NOMO-1 (cell line): ENCODE results near the gene ERC1.

ENCODE experiments used
- DNase-seq, 2 experiments: peaks; one replicate each; lab custom pipeline; 2025; ENCODE audit not compliant: unreplicated experiment in 2 of 2; lab: John Stamatoyannopoulos, UW

Gene ERC1

GRCh38 chr12:1463073-1463905 is 472.3 kb downstream of the ERC1 start:
- no peak for DNase-seq

DNA sequence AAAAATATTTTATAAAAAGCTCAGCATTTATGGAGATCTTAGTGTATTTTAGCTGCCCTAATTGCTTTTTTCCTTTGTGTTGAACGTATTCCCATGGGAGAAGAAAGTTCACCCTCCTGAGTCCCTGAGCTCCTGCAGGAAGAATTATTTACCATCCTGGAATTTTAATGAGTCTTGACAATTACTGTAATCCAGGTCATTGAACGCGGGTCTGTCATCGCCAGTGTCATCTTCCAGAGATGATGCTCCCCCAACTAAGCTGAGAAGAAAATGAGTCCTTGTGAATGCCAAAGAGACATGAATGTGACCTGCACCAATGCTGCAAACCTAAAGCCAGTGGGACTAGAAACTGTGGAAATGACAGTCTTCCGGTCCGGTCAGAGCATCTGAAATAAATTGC is 473.9 kb downstream of the ERC1 start:
- DNase-seq, result no peak

DNA sequence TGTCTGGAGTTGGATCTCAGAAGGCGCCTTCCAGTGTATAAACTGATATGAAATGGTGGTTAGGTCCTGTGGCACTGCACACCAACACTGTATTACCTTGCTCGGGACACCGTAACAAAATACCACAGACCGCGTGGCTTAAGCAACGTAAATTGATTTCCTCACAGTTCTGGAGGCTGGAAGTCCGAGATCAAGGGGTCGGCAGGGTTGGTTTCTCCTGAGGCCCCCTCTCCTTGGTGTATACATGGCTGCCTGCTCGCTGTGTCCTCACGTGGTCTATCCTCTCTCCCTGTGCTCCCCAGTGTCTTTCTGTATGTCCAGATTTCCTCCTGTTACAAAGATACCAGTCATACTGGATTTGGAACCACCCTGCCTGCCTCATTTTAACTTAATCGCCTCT is 475.0 kb downstream of the ERC1 start:
- no peak for DNase-seq

GRCh38 chr12:1466481-1467154 is 475.6 kb downstream of the ERC1 start:
- no peak for DNase-seq

GRCh38 chr12:1467710-1468109 is 476.7 kb downstream of the ERC1 start:
- DNase-seq, result no peak

- no peak for DNase-seq
Observed at GRCh38 chr12:1469070-1469469, 478.0 kb downstream of the ERC1 start.

DNA sequence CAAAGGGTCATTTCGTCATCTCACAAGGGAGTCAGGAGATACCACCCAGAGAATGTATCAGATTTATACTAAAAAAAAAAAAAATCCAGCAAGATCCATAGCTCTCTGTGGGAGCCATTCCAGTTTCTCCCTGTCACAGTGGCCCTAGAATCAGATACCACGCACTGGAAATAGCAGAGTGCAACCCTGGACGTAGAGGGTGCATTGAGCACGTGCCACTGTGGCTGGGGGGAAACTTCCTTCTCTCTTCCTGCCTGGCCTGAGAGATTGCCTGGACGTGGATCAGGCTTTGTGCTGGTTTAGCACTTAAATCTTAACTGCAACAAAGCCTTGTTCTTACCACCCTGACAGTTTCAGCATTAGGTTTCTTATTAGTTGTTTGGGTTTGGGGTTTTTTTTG is 479.0 kb downstream of the ERC1 start:
- DNase-seq, result no peak

DNA sequence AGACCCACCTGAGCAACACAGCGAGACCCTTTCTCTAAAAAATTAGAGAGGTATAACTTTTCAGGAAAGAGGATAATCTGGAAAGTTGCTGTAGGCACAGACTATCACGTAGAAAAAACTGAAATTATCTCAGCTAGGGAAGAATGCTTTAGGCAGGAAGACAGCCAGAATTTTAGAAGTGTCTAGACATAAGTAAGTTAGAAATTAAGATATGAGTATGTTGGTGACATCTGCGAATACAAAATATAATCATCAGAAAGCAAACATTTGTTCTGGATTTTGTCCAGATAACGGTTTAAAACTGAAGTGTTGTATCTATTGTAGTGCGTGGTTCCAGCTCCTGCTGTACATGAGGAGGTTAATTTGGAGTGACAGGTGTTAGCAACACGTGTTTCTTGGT is 480.2 kb downstream of the ERC1 start:
- no peak for DNase-seq

DNA sequence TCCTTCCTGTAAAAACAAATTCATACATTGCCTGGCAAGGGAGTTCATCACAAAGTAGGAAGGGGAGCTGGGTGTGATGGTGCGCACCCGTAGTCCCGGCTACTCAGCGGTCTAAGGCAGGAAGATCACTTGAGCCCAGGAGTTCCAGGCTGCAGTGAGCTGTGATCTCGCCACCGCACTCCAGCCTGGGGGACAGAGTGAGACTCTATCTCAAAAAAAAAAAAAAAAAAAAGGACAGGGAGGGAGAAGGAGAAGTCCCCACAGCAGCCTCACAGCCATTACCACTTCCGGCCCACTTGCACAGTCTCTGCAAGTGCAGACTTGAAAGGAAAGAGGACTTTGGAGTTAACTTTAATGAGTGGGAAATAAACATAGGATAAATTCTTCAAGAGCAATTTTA is 482.4 kb downstream of the ERC1 start:
- DNase-seq, result peak; percentile 65 to 77

DNA sequence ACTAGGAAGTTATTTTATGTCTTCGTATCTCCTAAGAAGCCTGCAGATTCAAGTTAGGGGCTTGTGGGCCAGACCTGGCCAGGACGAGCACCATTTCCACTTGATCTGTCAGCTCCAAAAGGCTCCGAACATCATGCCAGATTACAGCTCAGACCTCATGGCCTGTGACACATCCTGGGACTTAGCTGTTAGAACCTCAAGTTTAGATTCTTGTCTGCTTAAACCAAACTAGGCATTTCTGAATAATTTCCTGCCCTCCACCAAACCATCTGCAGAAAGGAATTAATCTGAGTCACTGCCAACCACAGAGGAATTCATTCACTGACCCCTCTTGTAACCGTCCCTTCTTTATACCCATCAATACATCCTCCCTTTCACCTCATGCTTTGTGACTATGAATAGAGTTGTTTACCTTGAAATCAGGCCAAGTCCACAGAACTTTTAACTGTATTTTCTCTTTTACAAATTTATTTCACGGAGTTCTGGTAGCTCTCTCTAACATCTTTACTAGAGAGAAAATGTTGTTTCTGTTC is 483.1 kb downstream of the ERC1 start:
- peak; percentile 23 to 54 for DNase-seq

- no peak for DNase-seq
Observed at GRCh38 chr12:1474574-1475153, 483.6 kb downstream of the ERC1 start.

DNA sequence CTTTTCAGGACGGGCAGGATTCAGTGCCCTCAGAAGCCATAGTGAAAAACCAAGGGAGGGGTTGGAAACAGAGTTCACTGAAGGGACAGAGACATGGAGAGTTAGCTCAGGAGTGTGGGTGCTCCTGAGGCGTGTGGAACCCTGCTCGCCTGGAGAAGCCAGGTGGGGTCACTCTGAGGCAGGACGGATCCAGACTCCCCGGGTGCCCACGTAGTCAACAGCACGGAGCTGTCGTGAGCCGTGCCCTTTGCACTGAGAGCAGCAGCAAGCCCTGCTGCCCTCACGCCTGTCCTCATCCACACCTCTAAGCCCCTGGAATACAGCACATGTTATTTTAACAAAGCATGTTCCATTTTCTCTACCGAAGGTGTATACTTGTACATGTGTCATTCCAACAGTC is 488.6 kb downstream of the ERC1 start:
- no peak for DNase-seq

DNA sequence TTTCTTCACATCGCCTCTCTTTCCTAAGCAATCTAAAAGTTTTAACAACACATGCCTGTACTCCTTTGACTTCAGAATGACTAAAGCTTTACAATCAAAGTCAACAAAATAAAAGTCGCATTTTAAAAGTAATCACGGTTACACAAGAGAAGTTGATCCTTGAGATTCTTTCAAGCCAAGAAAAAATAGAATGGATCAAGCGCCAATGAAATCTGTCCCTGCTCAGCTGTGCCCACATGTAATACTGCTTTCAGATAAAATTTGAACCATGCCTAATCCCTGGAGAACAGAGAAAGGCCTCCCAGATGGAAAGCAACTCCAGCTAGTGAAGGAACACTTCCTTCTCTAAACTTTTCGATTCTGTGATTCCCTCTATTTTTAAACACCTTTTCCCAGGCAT is 490.3 kb downstream of the ERC1 start:
- DNase-seq, result no peak

- DNase-seq, result no peak
Observed at GRCh38 chr12:1481906-1482305, 490.9 kb downstream of the ERC1 start.

- DNase-seq, result no peak
Observed at GRCh38 chr12:1488908-1489381, 497.9 kb downstream of the ERC1 start.

- no peak for DNase-seq
Observed at GRCh38 chr12:1491983-1492697, 501.1 kb downstream of the ERC1 start.

DNA sequence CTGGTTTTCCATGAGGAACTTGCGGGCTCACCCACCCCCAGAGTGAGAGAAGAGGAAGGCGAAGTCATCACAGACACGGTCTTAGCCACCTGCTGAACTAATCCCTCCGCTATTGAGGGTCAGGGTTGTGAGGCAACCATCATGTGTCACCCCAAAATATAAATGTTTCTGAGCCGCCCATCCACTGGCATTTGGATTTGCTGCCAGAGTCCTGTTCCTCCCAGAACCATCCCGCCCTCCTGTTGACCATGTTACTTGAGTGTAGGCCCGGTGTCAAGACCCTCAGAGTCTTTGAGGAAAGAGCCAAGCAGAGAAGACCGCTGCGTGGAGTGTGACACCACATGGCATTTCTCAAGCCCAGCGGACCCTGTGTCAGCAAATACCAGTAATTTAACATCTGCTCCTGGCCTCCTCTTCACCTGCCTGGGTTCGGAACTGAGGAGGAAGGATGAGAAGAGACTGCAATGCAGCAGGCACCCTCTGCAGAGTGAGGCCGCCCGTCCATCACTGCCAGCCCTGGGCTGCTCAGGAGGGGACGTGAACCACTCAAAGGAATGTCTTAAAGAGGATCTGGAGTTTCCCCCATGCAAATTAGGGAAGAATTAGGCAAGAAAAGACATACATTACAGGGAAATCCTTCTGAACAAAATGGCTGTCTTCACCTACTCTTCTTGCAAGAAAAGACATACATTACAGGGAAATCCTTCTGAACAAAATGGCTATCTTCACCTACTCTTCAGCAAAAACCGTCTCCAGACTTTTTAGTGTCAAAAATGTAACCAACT is 502.9 kb downstream of the ERC1 start:
- no peak for DNase-seq

DNA sequence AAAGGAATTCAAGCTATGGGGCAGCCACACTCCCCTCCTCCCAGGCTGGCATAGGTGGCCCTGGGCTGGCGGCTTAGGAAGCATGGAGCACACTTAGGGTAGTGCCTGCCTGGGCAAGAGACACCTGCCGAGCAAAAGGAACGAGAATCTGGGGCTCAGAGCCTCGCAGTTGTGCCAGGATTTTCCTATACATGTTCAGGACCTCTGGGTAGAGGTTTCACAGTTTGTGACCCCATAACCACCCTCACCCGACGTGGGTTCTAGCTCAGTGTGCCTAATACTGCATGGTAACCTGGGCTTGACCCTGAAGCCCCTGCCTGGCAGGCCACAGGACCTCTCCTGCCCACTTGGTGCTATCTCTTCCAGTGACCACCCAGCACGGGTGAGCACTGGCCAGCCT is 503.8 kb downstream of the ERC1 start:
- no peak for DNase-seq

DNA sequence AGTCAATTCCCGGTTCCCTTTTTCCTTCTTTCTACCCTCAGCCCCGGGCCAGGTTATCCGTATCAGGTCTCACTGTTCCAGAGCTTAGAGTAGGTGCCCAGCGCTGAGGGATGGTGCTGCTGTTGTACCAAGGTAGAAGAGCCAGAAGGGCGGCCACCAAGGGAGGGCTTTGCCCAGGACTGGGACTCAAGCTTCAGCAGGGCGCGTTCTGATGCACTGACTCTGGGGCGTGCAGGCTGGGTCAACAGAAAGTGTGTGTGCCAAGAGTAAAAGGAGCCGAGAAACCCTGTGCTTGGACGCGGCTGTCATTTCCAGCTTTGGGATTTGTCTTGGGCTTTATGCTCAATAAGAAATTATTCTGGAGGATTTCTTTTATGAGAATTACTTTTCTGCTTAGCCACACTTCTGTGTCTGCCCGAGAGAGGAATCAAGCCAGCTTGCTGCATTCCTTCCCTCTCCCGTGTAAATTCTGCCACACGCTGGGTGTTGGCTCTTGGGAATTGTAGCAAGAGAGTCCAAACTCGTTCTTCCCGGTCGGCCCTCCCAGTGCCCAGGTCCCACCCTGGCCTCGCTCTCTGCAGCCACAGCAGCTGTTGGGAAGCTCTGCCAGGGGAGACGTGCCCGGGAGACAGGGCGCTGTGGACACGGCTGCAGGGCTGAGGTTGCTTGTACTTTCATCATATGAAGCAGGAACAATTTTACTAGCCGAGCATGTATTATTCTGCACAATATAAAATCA is 505.3 kb downstream of the ERC1 start:
- DNase-seq, result no peak

- DNase-seq, result no peak
Observed at GRCh38 chr12:1497161-1497560, 506.1 kb downstream of the ERC1 start.
